Chondrocyte (in vitro differentiated cells): ENCODE measurements around the gene MXI1. TPM values are rescaled to one million over a fixed set of nuclear protein-coding genes. Genes with fewer than 3 reads are reported as not detected.

Experiments used
- DNase-seq: peaks from one replicate; pipeline ENCODE4 v3.0.0; 2021; ENCODE audit warnings: mixed read lengths, low spot score
- H3K27ac Mint-ChIP-seq: one replicate; pipeline ENCODE4 v1.8.0; 2021; ENCODE audit warnings: mild to moderate bottlenecking, moderate library complexity, mixed read lengths; ENCODE audit not compliant: unreplicated experiment
- H3K27me3 Mint-ChIP-seq: 2 replicates; pipeline ENCODE4 v1.8.0; 2021; ENCODE audit warnings: low read depth, mixed read lengths
- H3K36me3 Mint-ChIP-seq: 2 replicates; pipeline ENCODE4 v1.8.0; 2021; ENCODE audit warnings: low read depth, mixed read lengths
- H3K4me1 Mint-ChIP-seq: 2 replicates; pipeline ENCODE4 v1.8.0; 2021; ENCODE audit warnings: low read depth, mild to moderate bottlenecking, mixed read lengths
- H3K4me3 Mint-ChIP-seq: one replicate; pipeline ENCODE4 v1.8.0; 2021; ENCODE audit warnings: mild to moderate bottlenecking, moderate library complexity, mixed read lengths; ENCODE audit not compliant: unreplicated experiment
- H3K9me3 Mint-ChIP-seq: 2 replicates; pipeline ENCODE4 v1.8.0; 2021; ENCODE audit warnings: low read depth, mixed read lengths
- CTCF ChIP-seq: fragments of 200-600 bp; sonication (generic); IDR thresholded peaks from 2 replicates; pipeline ENCODE4 v1.5.0; 2021; ENCODE audit warnings: antibody characterized with exemption, mild to moderate bottlenecking, moderate library complexity
- total RNA-seq: library from RNA; stranded (reverse); gene quantifications from 3 replicates; pipeline ENCODE4 v1.2.1, GENCODE V29; 2021

MXI1 gene
- total RNA-seq, 1 donor from 2014 or later, result 26.8 TPM

- no peaks in the 10 kb centered on the region for H3K36me3 Mint-ChIP-seq
- peaks cover 47% of the 10 kb centered on the region for H3K4me1 Mint-ChIP-seq
- H3K9me3 Mint-ChIP-seq, result no peaks in the 10 kb centered on the region
- no peaks in the 10 kb centered on the region for H3K27me3 Mint-ChIP-seq
- H3K27ac Mint-ChIP-seq, result peak overlapping the region; percentile 95
- H3K4me3 Mint-ChIP-seq, result peak overlapping the region; percentile 94
- no peak for DNase-seq
- no peak for TF ChIP-seq CTCF
Observed at GRCh38 chr10:110209454-110209925, 2.1 kb downstream of the MXI1 start.

- Mint-ChIP-seq H3K4me1 (peaks cover 52% of the 10 kb centered on the region), H3K36me3 (no peaks in the 10 kb centered on the region), H3K27ac (peak overlapping the region; percentile 98), H3K4me3 (peak overlapping the region; percentile 94), H3K9me3 (no peaks in the 10 kb centered on the region), H3K27me3 (no peaks in the 10 kb centered on the region)
- TF ChIP-seq CTCF, result no peak
- no peak for DNase-seq
Observed at GRCh38 chr10:110209926-110210673, 2.7 kb downstream of the MXI1 start.

GRCh38 chr10:110210674-110211464 lies 3.5 kb downstream of the MXI1 start:
- Mint-ChIP-seq H3K9me3 (no peaks in the 10 kb centered on the region), H3K27ac (peak overlapping the region; percentile 98), H3K36me3 (no peaks in the 10 kb centered on the region), H3K4me1 (peaks cover 53% of the 10 kb centered on the region), H3K4me3 (peak overlapping the region; percentile 81), H3K27me3 (no peaks in the 10 kb centered on the region)
- DNase-seq, result peak; percentile 96
- no peak for TF ChIP-seq CTCF

GRCh38 chr10:110211465-110211843 lies 4.0 kb downstream of the MXI1 start:
- Mint-ChIP-seq H3K4me1 (peaks cover 57% of the 10 kb centered on the region), H3K4me3 (peak overlapping the region; percentile 81), H3K27me3 (no peaks in the 10 kb centered on the region), H3K9me3 (no peaks in the 10 kb centered on the region), H3K27ac (peak overlapping the region; percentile 98), H3K36me3 (no peaks in the 10 kb centered on the region)
- no peak for DNase-seq
- TF ChIP-seq CTCF, result no peak
